GM19324 (cell line): ENCODE measurements around the gene RAB37.
A peak's percentile ranks its signal among the peaks of the same experiment; 100 is the strongest.

Source experiments
- ATAC-seq: cut with Tn5 transposase; IDR thresholded peaks from one replicate; pipeline ENCODE4 v1.9.1; 2021; ENCODE audit warnings: mild to moderate bottlenecking, moderate library complexity; ENCODE audit not compliant: unreplicated experiment, low FRiP score

Gene RAB37

DNA sequence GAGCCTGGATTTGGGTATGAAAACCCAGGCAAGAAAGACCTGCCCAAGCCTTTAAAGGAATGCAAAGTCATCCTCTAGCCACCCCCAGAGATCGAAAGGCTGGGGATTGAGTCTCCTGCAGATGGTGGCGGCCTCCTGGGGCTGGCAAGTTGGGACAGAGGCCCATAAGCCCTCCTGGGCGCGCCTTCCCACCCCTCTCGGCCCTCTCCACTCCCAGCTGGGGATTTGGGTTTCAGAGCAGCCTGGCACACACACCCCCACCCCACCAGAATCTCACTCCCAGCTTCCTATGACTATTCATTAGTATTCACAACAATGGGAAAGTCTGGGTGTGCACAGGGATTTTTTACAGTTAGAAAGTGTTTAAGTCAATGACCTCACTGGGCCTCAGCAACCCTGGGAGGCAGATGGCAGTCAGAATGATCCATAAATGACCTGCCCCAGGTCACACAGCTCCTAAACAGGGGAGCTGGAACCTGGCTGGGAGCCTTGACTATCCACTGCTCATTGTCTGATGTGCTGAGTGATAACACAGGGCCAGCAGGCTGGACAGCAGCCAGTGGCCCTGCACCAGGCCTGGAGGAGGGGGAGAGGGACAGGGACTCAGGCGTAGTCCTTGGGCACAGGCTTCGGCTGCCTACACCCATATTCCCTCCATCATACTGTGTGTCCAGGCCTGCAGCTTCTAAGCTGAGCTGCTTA lies 23.5 kb downstream of the RAB37 start:
- no peak for ATAC-seq

DNA sequence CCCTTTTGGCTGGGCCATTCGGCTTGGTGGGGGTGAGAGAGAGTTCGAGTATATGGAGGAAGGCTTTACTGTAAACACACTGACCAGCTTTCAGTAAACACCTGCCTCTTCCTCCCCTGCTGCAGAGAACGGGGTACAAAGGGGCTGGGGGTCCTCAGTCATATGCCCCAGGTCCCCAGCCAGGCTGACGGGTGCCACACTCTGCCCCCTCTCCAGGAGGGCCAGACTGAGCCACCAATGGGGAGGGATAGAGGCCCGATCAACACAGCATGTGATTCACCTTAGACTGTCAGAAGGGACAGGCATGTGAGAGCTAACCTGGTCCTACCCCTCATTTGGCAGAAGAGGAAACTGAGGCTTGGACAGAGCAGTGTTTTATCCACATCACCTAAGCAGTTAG lies 24.4 kb downstream of the RAB37 start:
- no peak for ATAC-seq

DNA sequence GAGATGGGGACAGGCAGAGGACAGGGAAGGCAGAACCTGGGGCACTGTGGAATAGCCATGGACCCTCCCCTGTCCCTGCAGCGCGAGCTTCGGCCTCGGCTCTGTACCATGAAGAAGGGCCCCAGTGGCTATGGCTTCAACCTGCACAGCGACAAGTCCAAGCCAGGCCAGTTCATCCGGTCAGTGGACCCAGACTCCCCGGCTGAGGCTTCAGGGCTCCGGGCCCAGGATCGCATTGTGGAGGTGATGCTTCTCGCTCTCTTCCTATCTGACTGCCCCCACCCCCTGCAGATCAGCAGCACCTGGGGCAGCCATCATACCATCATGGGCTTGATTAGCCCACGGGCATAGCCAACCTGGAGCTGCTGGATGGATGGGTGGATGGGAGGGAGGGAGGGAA lies 24.9 kb downstream of the RAB37 start:
- ATAC-seq = no peak

DNA sequence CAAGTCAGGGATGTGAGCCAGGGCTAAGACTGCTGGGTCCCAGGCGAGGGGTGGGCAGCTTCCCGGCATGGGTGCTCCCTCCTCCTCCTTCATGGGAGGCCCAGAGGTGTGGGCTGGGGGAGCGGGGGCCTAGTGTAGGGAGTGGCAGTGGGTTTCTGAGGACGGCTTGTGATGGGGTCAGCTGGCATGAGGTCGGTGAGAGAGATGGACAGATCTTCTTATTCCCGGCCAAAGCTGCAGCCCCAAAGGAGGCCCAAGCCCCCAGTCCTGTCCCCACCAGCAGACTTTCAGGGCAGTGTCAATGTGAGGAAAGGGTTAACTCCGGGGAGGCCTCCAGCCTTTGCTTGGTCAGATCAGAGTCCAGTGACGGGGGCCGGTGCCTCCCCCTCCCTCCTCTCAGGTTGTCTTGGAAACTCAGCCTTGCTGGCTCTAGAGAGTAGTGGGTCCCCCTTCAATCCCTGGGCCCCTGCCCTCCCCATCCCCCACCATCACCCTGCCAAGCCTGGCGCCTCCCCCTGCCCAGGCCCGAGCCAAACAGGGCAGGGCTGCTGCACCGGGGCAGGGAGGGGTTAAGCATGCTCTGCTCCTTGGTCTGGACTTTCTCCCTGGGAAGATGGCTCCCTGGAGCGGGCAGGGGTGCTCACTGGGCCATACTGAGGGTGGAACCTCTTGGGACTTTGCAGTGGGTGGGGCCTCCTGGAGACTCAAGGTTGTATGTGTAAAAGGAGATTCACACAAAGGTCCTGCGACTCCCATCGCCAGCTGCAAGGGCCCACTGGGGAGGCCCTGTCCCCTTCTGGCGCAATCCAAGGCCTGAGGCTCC lies 26.7 kb downstream of the RAB37 start:
- no peak for ATAC-seq

DNA sequence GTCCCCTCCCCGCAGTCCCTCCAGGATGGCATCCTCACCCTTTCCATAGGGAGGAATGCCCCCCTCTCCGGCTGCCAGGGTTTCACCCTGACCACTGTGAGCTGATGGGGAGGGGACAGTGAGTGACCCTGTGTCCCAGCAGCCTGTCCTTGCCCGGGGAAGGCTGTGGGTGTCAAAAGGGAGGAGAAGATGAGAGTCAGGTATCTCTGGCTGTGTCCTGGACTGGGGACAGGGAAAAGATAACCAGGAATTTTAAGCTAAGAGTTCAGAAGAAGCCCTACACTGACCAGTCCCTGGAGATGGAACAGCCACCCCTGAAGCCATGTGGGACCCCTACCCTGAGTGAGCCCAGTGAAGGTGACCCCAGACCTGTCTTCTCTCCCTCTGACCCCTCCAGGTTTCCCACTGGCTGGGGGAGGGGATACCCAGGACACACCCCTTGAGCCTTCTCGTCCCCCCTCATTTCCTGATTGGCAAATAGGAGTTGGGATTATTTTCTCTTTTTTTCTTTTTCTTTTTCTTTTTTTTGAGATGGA lies 27.8 kb downstream of the RAB37 start:
- ATAC-seq = no peak

DNA sequence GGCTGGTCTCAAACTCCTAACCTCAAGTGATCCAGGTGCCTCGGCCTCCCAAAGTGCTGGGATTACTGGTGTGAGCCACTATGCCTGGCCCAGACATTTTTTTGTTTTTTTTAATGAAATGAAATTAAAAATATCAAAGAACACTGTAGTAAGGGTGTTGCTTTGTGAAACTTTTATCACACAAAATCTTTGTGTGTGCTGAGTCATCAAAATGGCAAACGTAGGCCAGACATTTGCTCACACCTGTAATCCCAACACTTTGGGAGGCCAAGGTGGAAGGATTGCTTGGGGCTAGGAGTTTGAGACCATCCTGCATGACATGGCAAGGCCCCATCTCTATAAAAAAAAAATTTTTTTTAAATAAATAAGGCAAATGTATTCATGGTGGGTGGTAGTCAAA lies 29.4 kb downstream of the RAB37 start:
- no peak for ATAC-seq

DNA sequence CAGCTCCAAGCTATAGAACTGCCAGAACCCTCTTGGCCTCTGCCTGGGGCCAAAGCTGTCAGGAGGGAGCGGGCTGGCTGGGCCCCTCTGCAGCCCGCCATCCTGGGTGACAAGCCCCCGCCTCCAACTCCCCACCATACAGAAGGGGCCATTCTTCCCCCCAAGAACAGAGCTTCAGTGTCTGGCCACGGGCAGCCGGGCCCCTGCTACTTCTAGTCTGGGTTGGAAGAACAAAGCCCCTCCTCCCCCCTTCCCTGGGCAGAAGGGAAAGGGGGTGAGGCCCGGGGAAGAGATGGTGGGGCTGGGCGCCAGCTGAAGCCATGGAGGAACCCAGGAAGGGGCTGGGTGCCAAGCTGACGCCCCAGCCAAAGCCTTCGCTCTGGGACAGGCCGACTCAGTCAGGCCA lies 30.1 kb downstream of the RAB37 start:
- no peak for ATAC-seq

DNA sequence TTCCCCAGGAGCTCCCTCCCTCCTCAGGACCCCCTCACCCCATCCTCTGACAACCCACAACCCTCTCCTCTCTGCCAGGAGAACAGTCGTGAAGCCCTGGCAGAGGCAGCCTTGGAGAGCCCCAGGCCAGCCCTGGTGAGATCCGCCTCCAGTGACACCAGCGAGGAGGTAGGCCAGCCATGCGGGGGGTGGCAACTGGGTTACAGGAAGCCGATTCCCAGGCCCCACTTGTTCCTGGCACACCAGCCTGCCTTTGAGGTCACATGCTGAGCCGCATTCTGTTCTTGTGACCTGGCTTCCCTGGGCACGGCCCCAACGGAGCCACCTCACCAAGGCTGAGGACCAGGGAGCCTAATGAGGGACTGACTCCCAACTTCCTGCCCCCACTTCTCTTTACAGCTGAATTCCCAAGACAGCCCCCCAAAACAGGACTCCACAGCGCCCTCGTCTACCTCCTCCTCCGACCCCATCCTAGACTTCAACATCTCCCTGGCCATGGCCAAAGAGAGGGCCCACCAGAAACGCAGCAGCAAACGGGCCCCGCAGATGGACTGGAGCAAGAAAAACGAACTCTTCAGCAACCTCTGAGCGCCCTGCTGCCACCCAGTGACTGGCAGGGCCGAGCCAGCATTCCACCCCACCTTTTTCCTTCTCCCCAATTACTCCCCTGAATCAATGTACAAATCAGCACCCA lies 31.2 kb downstream of the RAB37 start:
- ATAC-seq = no peak

DNA sequence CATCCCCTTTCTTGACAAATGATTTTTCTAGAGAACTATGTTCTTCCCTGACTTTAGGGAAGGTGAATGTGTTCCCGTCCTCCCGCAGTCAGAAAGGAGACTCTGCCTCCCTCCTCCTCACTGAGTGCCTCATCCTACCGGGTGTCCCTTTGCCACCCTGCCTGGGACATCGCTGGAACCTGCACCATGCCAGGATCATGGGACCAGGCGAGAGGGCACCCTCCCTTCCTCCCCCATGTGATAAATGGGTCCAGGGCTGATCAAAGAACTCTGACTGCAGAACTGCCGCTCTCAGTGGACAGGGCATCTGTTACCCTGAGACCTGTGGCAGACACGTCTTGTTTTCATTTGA lies 31.7 kb downstream of the RAB37 start:
- ATAC-seq = no peak

DNA sequence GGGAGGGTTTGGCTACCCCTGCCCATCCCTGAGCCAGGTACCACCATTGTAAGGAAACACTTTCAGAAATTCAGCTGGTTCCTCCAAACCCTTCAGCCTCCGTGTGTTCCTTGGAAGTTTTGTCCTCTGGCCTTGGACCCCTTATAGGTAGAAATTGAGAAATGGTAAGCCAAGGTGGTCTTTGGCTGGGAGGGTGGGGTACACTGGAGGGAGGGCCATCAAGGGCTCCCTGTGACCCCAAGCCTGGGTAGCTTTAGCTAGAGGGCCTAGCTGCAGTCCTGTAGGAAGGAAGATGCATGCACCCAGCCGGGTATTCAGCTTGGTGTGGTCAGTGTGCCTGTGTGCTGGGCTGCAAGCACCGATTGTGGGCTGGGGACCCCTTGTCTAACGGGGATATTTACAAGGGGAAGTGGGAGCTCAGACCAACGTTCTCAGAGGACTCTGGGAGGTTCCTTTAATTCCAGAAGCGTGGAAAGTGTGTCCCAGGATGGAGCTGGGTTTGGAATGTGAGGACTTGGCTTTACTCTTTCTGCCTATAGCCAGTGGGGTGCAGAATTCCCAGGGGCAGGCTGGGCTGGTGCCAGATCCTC lies 32.3 kb downstream of the RAB37 start:
- ATAC-seq = no peak

DNA sequence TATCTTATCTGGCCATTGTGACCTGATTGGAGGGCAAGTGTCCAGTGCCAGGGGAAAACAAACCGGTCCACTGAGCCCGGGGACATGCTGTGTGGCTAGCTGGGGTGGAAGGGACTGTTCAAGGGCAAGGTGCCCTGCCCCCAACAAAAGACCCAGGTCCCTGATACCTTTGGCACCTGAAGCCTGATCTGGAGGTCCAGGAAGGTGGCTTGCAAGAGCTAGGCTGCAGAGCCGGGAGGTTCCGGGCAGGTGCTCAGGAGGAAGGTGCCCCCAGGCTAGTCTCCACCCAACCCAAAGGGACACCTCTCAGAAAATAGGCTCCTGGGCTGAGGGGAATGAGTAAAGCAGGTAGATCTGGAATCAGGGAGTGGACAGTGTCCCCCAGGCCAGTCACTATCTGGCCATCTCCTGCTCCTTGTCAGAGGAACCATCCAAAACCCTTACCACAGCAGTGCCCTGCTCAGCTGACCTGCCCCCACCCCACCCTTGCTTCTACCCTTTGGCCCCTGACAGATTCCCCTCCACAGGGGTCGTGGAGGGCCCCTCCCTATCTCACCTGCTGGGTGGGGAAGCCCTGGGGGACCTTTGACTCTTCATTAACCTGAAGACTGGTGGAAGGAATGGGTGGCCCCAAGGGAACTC lies 32.9 kb downstream of the RAB37 start:
- ATAC-seq = no peak

DNA sequence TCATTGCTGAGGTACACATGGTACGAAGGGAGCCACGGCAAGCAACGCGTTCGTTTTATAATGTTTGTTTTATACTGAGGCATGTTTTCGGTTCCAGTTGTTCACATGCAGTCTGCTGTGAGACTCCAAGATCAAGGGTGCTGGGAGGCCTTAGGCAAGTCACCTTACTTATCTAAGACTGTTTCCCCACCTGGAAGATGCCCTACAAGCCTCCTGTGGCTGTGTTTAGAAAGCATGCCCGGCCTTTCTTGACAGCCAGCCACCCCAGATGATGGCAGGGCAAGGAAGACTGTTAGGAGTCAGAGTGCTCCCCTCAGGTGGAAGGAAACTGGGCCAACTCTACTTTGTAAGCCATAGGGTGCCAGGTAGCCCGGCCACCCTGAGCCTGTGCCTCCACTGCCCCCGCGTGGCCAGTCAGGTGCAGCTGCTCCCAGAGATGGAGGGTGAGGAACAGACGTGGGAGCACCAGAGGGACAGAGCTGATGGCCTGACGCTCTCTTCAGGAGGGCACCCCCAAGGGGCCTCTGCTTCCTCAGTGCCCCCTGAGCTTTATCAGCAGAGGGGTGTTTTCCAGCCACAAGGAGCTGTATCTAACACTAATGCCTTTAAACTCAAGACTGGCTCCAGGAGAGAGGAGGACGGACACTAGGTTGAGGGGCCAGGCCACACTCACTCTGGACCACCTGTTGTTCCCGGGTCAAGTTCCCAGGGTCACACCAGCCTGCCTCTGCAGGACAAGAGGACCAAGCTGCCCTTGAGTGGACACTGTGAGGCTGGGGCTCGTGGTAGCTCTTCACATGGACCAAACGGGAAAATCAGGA lies 33.7 kb downstream of the RAB37 start:
- ATAC-seq = no peak

DNA sequence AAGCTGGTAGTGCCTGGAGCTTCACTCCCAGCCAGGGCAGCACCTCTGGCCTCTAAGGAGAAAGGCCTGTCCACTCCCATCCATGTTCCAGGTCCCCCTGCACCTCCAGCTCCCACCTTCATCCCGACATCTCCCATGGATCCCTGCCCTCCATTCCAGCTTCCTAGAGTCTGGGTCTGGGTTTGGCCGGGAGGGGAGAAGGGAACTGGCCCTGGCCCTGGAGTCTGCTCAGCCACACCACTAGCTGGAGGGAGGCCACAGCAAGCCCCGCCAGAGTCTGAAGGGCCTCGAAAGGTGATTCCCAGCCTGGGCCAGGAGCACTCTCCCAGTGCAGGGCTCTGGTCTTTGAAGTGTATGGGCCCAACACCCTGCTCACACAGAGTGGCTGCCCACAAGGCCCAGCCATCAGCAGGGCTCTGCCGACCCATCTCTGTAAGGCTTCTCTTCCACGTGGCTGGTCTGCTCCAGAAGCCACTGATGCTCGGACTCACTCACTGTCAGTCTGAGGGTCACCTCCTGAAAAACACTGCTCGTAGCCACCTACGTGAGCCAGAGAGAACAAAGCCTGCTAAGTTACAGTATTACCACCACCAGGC lies 34.4 kb downstream of the RAB37 start:
- no peak for ATAC-seq

DNA sequence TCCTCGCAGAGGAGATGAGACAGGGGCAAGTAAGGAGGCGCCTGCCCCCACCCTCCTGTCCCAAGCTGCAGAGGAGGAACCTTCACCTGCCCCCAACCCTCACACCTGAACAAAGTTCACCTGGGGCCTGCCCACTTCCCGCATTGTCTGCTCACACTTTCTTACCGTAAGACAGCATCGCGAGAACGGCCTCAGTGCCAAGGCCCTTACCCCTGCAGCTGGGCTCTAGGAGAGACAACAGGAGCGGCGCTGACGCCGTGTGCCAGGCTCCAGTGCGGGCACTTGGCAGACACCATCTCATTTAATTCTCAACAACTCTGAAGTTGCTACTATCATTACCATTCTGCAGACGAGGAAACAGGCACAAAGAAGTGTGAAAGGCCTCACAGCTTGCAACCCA lies 35.0 kb downstream of the RAB37 start:
- no peak for ATAC-seq

DNA sequence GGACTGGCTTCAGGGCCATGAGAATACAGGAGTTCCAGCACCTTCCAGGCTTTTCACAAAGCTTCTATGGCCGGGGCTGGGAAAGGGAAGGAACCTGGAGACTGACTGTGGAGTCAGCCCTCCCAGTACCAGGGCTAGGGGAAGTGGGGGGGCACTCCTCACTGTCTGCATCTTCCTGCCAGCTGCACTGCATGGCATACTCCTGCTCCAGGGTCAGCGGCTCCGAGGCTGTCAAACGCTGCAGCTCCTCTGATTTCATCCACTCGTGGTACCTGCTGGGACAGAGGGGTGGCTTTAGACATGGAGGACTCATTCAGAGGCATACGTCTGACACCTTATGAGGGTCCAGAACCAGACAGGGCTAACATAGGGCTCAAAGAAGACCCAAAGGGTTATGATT lies 36.4 kb downstream of the RAB37 start:
- ATAC-seq = no peak

DNA sequence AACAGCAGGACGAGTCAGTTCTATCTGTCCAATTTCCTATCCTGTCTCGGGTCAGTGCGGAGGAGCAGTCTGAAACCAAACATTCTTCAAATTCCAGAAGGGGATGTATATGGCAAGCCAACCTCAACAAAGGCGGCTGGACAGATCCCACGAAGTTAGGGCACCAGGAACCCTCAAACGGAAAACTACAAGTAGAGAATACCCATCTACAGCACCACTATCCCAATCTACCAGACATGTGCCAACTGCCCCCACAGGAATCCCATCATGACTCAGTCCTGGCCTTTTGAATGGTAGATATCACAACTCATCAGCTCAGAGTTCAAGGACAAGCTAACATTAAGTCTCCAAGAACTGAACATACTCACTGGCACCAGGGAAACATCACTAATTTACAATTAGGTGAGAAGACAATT lies 36.8 kb downstream of the RAB37 start:
- ATAC-seq = no peak

DNA sequence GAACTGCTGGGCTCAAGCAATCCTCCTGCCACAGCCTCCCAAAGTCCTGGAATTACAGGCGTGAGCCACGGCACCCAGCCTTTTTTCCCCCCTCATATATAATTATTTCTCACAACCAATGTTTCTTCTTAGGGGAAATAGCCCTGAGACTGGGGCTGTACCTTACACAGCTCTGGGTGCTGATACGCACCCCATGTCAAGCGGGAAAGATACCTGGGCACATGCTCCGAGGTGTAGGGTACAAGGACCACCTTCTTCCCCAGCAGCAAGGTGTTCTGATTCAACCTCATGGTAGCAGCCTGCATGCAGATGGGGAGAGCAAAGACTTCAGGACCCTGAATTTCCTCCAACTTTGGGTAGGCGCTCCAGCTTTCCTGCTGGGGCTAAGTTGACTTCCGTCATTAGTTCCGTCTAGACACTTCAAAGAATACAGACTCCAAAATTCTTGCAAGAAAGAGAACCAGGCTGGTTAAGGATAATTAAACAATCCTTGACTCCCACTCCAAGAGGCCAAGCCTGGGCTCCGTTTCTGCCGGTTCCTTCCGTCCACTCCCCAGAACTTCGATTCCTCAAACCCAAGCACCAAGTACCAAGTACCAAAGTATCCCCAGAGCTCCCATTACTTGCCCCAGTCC lies 38.5 kb downstream of the RAB37 start:
- ATAC-seq = no peak

DNA sequence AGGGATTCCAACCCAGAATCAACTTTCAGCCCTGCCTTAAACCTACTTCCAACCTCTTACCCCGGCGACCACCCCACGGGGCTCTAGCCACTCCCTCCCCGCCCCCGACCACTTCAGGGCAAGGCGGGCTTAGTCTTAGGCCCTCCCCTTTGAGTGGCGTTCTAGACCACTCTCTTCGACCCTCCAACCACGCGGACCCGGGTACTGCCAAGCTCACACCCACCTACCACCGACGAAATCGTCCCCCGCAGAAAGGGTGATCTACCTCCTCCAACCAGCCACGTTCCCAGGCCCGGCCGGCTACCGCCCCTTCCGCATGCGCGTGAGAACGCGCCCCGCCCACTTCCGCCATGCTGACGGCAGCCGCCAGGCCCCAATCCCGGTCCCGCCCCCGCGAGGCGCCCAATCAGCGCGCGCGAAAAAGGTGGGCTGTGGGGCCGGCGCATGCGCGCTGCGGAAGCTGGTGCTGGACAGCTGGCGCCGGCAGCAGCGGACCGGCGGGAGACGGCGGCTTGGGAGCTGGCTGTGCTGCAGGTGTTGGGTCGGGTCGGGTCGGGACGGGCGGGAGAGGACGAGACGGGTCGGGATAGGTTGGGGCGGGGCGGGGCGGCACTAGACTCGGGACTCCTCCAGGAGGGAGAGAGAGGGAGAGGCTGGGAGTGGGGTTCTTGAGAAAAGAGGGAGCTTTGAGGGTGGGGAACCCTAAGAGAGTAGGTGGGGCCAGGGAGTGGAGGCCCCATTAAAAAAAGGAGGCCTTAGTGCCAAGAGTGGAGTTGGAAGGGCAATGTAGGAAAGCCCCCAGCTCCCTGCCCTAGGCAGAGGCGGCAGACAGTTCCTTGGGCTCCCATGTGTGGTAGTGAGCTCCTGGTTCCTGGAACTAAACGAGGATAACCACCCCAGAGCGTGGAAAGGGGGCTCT lies 39.2 kb downstream of the RAB37 start, which contains the start of gene NAT9:
Gene NAT9, minus strand, starts transcription at position 302 of the 919 bp plus-strand sequence. CDS start 647 bp downstream, outside the sequence.
- peak; percentile 82 for ATAC-seq
